ENCODE measurements around the gene COL17A1.

DNA sequence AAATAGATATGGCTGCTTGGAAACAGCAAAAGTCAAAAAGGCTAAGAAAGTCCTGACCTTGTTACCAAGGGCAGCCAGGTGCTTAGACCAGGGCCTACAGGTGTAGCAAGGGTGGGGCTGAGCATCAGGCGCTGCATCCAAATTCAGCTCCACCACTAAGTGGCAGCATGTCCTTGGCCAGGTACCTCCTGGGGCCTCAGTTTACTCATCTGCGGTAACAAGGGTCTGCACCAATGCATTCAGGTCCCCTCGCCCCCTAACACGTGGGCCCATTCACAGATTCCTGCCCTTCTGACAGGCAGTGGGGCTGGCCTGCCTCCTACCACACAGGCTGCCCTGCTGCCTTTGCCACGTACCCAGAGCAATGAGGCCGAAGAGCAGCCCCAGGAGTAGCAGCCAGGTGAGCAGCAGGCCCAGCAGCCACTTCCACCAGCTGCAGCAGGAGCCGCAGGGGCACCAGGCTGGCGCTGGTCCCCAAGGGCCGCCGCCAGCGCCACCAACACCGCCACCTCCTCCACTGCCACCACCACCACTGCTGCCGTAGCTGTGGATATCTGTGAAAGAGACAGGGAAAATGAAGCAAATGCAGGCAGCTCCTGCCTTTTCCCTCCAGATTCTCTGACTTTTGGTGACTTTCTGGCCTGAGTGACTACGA, 28.9 kb downstream of the COL17A1 start:
- TF ChIP-seq, protein P1, sequence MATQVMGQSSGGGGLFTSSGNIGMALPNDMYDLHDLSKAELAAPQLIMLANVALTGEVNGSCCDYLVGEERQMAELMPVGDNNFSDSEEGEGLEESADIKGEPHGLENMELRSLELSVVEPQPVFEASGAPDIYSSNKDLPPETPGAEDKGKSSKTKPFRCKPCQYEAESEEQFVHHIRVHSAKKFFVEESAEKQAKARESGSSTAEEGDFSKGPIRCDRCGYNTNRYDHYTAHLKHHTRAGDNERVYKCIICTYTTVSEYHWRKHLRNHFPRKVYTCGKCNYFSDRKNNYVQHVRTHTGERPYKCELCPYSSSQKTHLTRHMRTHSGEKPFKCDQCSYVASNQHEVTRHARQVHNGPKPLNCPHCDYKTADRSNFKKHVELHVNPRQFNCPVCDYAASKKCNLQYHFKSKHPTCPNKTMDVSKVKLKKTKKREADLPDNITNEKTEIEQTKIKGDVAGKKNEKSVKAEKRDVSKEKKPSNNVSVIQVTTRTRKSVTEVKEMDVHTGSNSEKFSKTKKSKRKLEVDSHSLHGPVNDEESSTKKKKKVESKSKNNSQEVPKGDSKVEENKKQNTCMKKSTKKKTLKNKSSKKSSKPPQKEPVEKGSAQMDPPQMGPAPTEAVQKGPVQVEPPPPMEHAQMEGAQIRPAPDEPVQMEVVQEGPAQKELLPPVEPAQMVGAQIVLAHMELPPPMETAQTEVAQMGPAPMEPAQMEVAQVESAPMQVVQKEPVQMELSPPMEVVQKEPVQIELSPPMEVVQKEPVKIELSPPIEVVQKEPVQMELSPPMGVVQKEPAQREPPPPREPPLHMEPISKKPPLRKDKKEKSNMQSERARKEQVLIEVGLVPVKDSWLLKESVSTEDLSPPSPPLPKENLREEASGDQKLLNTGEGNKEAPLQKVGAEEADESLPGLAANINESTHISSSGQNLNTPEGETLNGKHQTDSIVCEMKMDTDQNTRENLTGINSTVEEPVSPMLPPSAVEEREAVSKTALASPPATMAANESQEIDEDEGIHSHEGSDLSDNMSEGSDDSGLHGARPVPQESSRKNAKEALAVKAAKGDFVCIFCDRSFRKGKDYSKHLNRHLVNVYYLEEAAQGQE (IDR thresholded peaks at IDR 0.05; ENCODE audit: low read depth) = no peak
- TF ChIP-seq EP300 (IDR thresholded peaks at IDR 0.05; ENCODE audit: borderline replicate concordance) = no peak
- TF ChIP-seq, protein P2, sequence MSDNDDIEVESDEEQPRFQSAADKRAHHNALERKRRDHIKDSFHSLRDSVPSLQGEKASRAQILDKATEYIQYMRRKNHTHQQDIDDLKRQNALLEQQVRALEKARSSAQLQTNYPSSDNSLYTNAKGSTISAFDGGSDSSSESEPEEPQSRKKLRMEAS (IDR thresholded peaks at IDR 0.05) = no peak
- TF ChIP-seq TAF1 (IDR thresholded peaks at IDR 0.05; ENCODE audit: low read depth) = no peak
- TF ChIP-seq FOXM1 (IDR thresholded peaks at IDR 0.05; ENCODE audit: borderline replicate concordance, low read depth) = no peak
- peak; percentile 41; the same call in 1 of the 2 replicates for TF ChIP-seq RAD21 (IDR thresholded peaks at IDR 0.05; ENCODE audit: low read depth)
- TF ChIP-seq YY1 (IDR thresholded peaks at IDR 0.05; ENCODE audit: low read depth) = no peak
- TF ChIP-seq ZBTB7A (IDR thresholded peaks at IDR 0.05; ENCODE audit: low read depth) = no peak
- TF ChIP-seq, protein P3, sequence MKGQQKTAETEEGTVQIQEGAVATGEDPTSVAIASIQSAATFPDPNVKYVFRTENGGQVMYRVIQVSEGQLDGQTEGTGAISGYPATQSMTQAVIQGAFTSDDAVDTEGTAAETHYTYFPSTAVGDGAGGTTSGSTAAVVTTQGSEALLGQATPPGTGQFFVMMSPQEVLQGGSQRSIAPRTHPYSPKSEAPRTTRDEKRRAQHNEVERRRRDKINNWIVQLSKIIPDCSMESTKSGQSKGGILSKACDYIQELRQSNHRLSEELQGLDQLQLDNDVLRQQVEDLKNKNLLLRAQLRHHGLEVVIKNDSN (IDR thresholded peaks at IDR 0.05) = no peak
- TF ChIP-seq TCF12 (IDR thresholded peaks at IDR 0.05; ENCODE audit: low read depth) = no peak

All from Ishikawa (cell line).